ENCODE results near the gene WDR3.

GRCh38 chr1:117967881-117968280 lies 38.3 kb downstream of the WDR3 start:
- TF ChIP-seq CTCF (IDR thresholded peaks at IDR 0.05) (no peak), EZH2 (IDR thresholded peaks at IDR 0.05; ENCODE audit: borderline replicate concordance, insufficient read depth, low read depth, low read length, poor library complexity, severe bottlenecking) (no peak)
